Measurements from ENCODE around the gene KCNQ1. TPM values are rescaled to one million over a fixed set of nuclear protein-coding genes. Genes with fewer than 3 reads are reported as not detected.

Gene KCNQ1
- total RNA-seq, 1 experiment from 2014 or later, result not detected

DNA sequence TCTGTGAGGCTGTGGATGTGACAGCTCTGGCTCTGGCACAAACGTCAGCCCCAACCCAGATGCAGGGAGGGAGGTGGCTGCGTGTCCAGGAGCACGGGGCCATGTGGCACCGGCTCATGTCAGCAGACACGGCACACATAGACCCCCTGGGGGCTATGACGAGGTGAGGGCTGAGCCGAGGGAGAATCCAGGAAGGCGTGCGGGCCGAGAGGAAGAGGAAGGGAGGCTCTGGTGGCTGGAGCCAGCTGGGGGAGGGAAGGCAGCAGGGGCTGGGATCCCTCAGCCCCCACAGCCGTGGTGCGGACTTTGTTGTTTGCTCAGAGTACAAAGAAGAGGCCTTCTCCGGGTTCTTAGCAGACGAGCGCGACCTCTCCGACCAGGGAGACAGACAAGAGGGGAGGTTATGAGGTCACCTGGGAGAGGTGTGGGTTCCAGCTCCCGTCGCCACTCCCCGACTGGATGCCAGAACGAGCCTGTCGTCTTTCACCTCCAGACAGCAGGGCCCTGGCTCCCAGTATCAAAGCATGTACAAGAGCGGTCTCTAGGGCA lies 394.7 kb downstream of the KCNQ1 start:
- DNase-seq, result no peak

DNA sequence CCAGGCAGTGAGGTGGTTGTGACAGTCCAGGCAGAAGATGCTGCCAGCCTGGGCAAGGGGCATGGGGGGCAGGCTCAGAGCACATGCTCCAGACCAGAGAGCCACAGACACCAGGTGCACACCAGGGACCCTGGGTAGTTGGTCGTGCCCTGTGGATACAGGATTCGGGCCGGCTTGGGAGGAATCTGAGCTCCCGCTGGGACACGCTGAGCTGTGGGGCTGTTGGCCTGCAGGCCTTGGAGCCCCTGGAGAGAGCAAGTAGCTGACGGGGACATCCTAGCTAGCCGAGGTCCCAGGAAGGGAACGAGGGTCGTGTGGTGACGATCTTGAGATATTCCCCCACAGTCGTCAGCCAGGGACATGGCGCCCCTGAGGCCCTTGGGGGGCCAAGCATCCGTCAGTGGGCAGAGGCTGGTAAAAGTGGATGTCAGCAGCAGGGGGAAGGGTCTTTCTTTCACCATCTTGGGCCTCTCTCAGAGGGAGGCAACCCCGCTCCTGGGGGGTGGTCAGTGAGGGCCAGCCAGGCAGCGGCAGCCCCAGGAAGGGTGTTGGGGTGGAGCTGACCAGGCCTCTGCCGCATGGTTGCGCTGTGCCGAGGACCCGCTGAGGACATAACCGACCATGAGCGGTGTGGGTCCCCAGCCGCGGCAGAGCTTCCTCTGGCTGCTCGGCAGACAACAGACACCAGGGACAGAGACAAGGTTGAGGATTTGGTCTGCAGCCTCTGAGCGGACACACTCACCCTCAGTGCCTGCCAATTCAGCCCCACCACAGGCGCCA lies 396.8 kb downstream of the KCNQ1 start:
- H3K27ac ChIP-seq, result no peak overlapping the region
- no peak overlapping the region for H3K4me2 ChIP-seq
- H3K36me3 ChIP-seq (ENCODE audit: low read depth), result no peaks in the 10 kb centered on the region
- H3K9me2 ChIP-seq (ENCODE audit: insufficient read depth), result no peaks in the 10 kb centered on the region
- no peak overlapping the region for H3K4me3 ChIP-seq
- intact Hi-C loops (cut with micrococcal nuclease; ENCODE audit: unreplicated experiment), result no loop called here
- H3K27me3 ChIP-seq (ENCODE audit: insufficient read depth, low read depth), result no peaks in the 10 kb centered on the region
- TF ChIP-seq, protein P1, sequence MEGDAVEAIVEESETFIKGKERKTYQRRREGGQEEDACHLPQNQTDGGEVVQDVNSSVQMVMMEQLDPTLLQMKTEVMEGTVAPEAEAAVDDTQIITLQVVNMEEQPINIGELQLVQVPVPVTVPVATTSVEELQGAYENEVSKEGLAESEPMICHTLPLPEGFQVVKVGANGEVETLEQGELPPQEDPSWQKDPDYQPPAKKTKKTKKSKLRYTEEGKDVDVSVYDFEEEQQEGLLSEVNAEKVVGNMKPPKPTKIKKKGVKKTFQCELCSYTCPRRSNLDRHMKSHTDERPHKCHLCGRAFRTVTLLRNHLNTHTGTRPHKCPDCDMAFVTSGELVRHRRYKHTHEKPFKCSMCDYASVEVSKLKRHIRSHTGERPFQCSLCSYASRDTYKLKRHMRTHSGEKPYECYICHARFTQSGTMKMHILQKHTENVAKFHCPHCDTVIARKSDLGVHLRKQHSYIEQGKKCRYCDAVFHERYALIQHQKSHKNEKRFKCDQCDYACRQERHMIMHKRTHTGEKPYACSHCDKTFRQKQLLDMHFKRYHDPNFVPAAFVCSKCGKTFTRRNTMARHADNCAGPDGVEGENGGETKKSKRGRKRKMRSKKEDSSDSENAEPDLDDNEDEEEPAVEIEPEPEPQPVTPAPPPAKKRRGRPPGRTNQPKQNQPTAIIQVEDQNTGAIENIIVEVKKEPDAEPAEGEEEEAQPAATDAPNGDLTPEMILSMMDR (conservative IDR thresholded peaks at IDR 0.05), result no peak
- TF ChIP-seq EZH2 (IDR thresholded peaks at IDR 0.05; ENCODE audit: low read depth), result no peak
- POLR2A ChIA-PET (ENCODE audit: unreplicated experiment), result no interaction called here
- H4K20me1 ChIP-seq (ENCODE audit: insufficient read depth), result no peaks in the 10 kb centered on the region
- DNase-seq, result no peak
- H3K4me1 ChIP-seq (replicated peaks; ENCODE audit: insufficient read depth), result no peaks in the 10 kb centered on the region
- H3F3A ChIP-seq (ENCODE audit: insufficient read depth, low read depth), result no peaks in the 10 kb centered on the region
- H3K79me2 ChIP-seq (ENCODE audit: low read depth), result no peaks in the 10 kb centered on the region
- BruUV-seq (replicated peaks), result no TSS peak
- H3K9me3 ChIP-seq (ENCODE audit: insufficient read depth, low read depth), result no peaks in the 10 kb centered on the region
- H2AFZ ChIP-seq, result no peak overlapping the region
- CTCF ChIA-PET, result no interaction called here

More for the DNA sequence above, 394.7 kb downstream of the KCNQ1 start:
- Histone ChIP-seq H3F3A (ENCODE audit: insufficient read depth, low read depth) (no peaks in the 10 kb centered on the region), H3K36me3 (ENCODE audit: low read depth) (no peaks in the 10 kb centered on the region), H3K4me2 (no peak overlapping the region), H2AFZ (no peak overlapping the region), H3K4me3 (no peak overlapping the region), H3K9me3 (ENCODE audit: insufficient read depth, low read depth) (no peaks in the 10 kb centered on the region), H3K27ac (no peak overlapping the region), H3K4me1 (replicated peaks; ENCODE audit: insufficient read depth) (no peaks in the 10 kb centered on the region), H4K20me1 (ENCODE audit: insufficient read depth) (no peaks in the 10 kb centered on the region), H3K9me2 (ENCODE audit: insufficient read depth) (no peaks in the 10 kb centered on the region), H3K79me2 (ENCODE audit: low read depth) (no peaks in the 10 kb centered on the region), H3K27me3 (ENCODE audit: insufficient read depth, low read depth) (no peaks in the 10 kb centered on the region)
- intact Hi-C loops (cut with micrococcal nuclease; ENCODE audit: unreplicated experiment), result no loop called here
- BruUV-seq (replicated peaks), result no TSS peak
- ChIA-PET POLR2A (ENCODE audit: unreplicated experiment) (no interaction called here), CTCF (no interaction called here)
- no peak for TF ChIP-seq EZH2 (IDR thresholded peaks at IDR 0.05; ENCODE audit: low read depth)
- TF ChIP-seq, protein P1 (conservative IDR thresholded peaks at IDR 0.05), result no peak

DNA sequence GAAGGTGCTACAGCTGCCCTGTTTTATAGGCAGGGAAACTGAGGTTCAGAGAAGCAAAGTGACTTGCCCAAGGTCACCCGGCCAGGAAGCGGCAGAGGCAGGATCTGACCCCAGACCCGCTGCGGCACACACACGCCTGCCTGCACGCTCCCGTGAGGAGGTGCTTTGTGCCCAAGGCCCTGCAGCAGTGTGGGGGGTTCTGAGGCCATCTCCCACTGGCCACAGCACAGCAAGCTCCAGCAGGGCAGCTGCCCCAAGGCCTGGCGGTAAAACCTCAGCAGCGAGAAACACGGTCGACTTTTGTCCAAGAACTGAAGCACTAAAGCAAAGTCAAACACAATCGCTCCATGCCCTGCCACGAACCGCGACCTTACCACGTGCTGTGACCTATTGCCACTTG lies 398.1 kb downstream of the KCNQ1 start:
- TF ChIP-seq EZH2 (IDR thresholded peaks at IDR 0.05; ENCODE audit: low read depth), result no peak
- TF ChIP-seq, protein P1 (conservative IDR thresholded peaks at IDR 0.05), result no peak
- no peak overlapping the region for H3K4me2 ChIP-seq
- POLR2A ChIA-PET (ENCODE audit: unreplicated experiment), result no interaction called here
- H3K27me3 ChIP-seq (ENCODE audit: insufficient read depth, low read depth), result no peaks in the 10 kb centered on the region
- CTCF ChIA-PET, result no interaction called here
- no peaks in the 10 kb centered on the region for H3K36me3 ChIP-seq (ENCODE audit: low read depth)
- no peak overlapping the region for H3K4me3 ChIP-seq
- no peak overlapping the region for H2AFZ ChIP-seq
- H3K79me2 ChIP-seq (ENCODE audit: low read depth), result no peaks in the 10 kb centered on the region
- no peaks in the 10 kb centered on the region for H3K4me1 ChIP-seq (replicated peaks; ENCODE audit: insufficient read depth)
- H3K9me2 ChIP-seq (ENCODE audit: insufficient read depth), result no peaks in the 10 kb centered on the region
- no peaks in the 10 kb centered on the region for H3F3A ChIP-seq (ENCODE audit: insufficient read depth, low read depth)
- BruUV-seq (replicated peaks), result no TSS peak
- H3K9me3 ChIP-seq (ENCODE audit: insufficient read depth, low read depth), result no peaks in the 10 kb centered on the region
- H3K27ac ChIP-seq, result no peak overlapping the region
- no peak for DNase-seq
- intact Hi-C loops (cut with micrococcal nuclease; ENCODE audit: unreplicated experiment), result no loop called here
- H4K20me1 ChIP-seq (ENCODE audit: insufficient read depth), result no peaks in the 10 kb centered on the region
